Measurements from ENCODE around the gene C3orf20.

C3orf20 gene

GRCh38 chr3:14764331-14765059 lies 89.6 kb downstream of the C3orf20 start:
- DNase-seq (ENCODE audit: insufficient read length, low spot score) (no peak), FAIRE-seq (no peak)
- TF ChIP-seq, protein P1, sequence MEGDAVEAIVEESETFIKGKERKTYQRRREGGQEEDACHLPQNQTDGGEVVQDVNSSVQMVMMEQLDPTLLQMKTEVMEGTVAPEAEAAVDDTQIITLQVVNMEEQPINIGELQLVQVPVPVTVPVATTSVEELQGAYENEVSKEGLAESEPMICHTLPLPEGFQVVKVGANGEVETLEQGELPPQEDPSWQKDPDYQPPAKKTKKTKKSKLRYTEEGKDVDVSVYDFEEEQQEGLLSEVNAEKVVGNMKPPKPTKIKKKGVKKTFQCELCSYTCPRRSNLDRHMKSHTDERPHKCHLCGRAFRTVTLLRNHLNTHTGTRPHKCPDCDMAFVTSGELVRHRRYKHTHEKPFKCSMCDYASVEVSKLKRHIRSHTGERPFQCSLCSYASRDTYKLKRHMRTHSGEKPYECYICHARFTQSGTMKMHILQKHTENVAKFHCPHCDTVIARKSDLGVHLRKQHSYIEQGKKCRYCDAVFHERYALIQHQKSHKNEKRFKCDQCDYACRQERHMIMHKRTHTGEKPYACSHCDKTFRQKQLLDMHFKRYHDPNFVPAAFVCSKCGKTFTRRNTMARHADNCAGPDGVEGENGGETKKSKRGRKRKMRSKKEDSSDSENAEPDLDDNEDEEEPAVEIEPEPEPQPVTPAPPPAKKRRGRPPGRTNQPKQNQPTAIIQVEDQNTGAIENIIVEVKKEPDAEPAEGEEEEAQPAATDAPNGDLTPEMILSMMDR (IDR thresholded peaks at IDR 0.05; ENCODE audit: insufficient read depth, missing control alignments) = no peak

GRCh38 chr3:14765060-14765400 lies 90.1 kb downstream of the C3orf20 start:
- TF ChIP-seq, protein P1 (IDR thresholded peaks at IDR 0.05; ENCODE audit: insufficient read depth, missing control alignments) = no peak
- DNase-seq (ENCODE audit: insufficient read length, low spot score) (no peak), FAIRE-seq (no peak)

DNA sequence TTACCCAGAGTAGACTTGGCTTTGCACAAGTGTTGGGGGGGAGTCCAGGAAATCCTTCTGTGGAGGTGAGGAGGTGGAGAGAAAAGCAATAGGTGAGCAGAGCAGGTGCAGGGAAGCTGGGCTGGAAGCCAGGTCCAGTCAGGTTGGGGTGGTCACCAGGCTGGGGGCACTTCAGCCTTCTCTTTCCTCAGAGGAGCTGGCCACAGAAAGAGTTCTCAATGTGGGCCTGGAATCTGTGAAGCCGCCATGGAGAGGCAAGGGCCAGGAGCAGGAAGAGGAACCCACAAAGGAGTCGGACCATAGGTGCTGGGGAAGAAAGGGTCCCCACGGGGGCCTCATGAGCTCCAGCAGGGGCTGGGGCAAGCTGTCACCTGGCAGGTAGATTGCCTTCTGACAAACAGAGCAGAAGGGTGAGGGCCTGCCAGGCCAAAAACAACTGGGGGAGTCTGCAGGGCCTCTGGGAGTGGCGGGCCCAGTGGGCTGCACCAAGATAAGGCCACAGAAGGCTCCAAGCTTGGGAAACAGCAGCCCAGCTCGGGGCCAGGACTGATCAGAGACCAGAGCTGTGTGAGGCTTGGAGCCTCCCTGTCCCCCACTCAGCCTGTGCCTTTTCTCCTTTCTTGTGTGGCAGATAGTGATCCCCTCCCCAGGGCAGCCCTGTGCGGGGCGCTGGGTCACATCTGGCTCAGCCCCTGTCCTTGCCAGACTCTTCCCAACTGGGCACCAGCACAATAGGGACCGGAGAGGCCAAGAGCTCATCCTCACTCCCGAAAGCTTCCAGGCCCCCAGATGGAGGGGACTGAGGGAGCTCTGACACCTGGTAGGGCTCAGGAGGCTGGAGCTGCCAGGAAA lies 90.9 kb downstream of the C3orf20 start:
- TF ChIP-seq, protein P1 (IDR thresholded peaks at IDR 0.05; ENCODE audit: insufficient read depth, missing control alignments) = no peak

GRCh38 chr3:14766428-14767244 lies 91.7 kb downstream of the C3orf20 start:
- TF ChIP-seq, protein P1 (IDR thresholded peaks at IDR 0.05; ENCODE audit: insufficient read depth, missing control alignments) = no peak
- DNase-seq (ENCODE audit: insufficient read length, low spot score) (no peak), FAIRE-seq (no peak)

More for the DNA sequence above, 90.9 kb downstream of the C3orf20 start:
- DNase-seq (ENCODE audit: insufficient read length, low spot score) = no peak
- no peak for FAIRE-seq

GRCh38 chr3:14767245-14768051 lies 92.5 kb downstream of the C3orf20 start:
- no peak for FAIRE-seq
- DNase-seq (ENCODE audit: insufficient read length, low spot score) = no peak
- TF ChIP-seq, protein P1 (IDR thresholded peaks at IDR 0.05; ENCODE audit: insufficient read depth, missing control alignments) = no peak

GRCh38 chr3:14768182-14768790 lies 93.3 kb downstream of the C3orf20 start:
- no peak for DNase-seq (ENCODE audit: insufficient read length, low spot score)
- TF ChIP-seq, protein P1 (IDR thresholded peaks at IDR 0.05; ENCODE audit: insufficient read depth, missing control alignments) = no peak
- FAIRE-seq = no peak
